MM.1S (cell line): ENCODE measurements around the gene HDAC9.

ENCODE experiments used
- DNase-seq: peaks from one replicate; pipeline ENCODE4 v3.0.0-alpha.2; 2015
- H2AFZ ChIP-seq: fragments of 300-600 bp; sonication (generic); 2 replicates; pipeline ENCODE4 v1.6.0; 2016; ENCODE audit warnings: antibody characterized with exemption, low read length
- H3F3A ChIP-seq: fragments of 300-600 bp; sonication (generic); 2 replicates; pipeline ENCODE4 v1.6.1; 2016; ENCODE audit warnings: mild to moderate bottlenecking, antibody characterized with exemption, low read length, moderate library complexity, mixed read lengths; ENCODE audit not compliant: insufficient read depth
- H3K27ac ChIP-seq: fragments of 300-600 bp; sonication (generic); 2 replicates; pipeline ENCODE4 v1.5.1; 2016; ENCODE audit warnings: mild to moderate bottlenecking, low read length
- H3K27me3 ChIP-seq: fragments of 300-600 bp; sonication (generic); replicated peaks from 2 replicates; pipeline ENCODE4 v1.6.0; 2016; ENCODE audit warnings: low read length; ENCODE audit not compliant: insufficient read depth
- H3K36me3 ChIP-seq: fragments of 300-600 bp; sonication (generic); replicated peaks from 2 replicates; pipeline ENCODE4 v1.6.1; 2016; ENCODE audit warnings: mild to moderate bottlenecking, low read length, mixed read lengths; ENCODE audit not compliant: insufficient read depth
- H3K4me1 ChIP-seq: fragments of 300-600 bp; sonication (generic); 2 replicates; pipeline ENCODE4 v1.6.1; 2016; ENCODE audit warnings: low read length, mixed read lengths
- H3K4me2 ChIP-seq: fragments of 300-600 bp; sonication (generic); 2 replicates; pipeline ENCODE4 v1.6.0; 2016; ENCODE audit warnings: low read depth, low read length
- H3K4me3 ChIP-seq: fragments of 300-600 bp; sonication (generic); 2 replicates; pipeline ENCODE4 v1.5.1; 2016; ENCODE audit warnings: low read length, mixed read lengths
- H3K79me2 ChIP-seq: fragments of 300-600 bp; sonication (generic); 2 replicates; pipeline ENCODE4 v1.6.1; 2016; ENCODE audit warnings: mixed run types, low read length, mixed read lengths
- H3K9ac ChIP-seq: fragments of 300-600 bp; sonication (generic); 2 replicates; pipeline ENCODE4 v1.6.1; 2016; ENCODE audit warnings: low read length, mixed read lengths
- H3K9me2 ChIP-seq: fragments of 300-600 bp; sonication (generic); replicated peaks from 2 replicates; pipeline ENCODE4 v1.6.1; 2016; ENCODE audit warnings: mild to moderate bottlenecking, low read length, mixed read lengths; ENCODE audit not compliant: insufficient read depth
- H3K9me3 ChIP-seq: fragments of 300-600 bp; sonication (generic); replicated peaks from 2 replicates; pipeline ENCODE4 v1.6.1; 2016; ENCODE audit warnings: mild to moderate bottlenecking, low read length, mixed read lengths; ENCODE audit not compliant: insufficient read depth
- H4K20me1 ChIP-seq: fragments of 300-600 bp; sonication (generic); 2 replicates; pipeline ENCODE4 v1.6.1; 2016; ENCODE audit warnings: mild to moderate bottlenecking, low read length, moderate library complexity, mixed read lengths; ENCODE audit not compliant: insufficient read depth
- CTCF ChIP-seq: fragments of 300-600 bp; sonication (generic); IDR thresholded peaks from 2 replicates; pipeline ENCODE4 v1.5.1; 2016; ENCODE audit warnings: antibody characterized with exemption, low read length, mixed read lengths
- EZH2 ChIP-seq: fragments of 300-600 bp; sonication (generic); optimal IDR thresholded peaks from 2 replicates; pipeline ENCODE3; 2017; ENCODE audit warnings: low read depth, mild to moderate bottlenecking, antibody characterized with exemption, low read length, mixed read lengths
- EZH2phosphoT487 ChIP-seq: fragments of 300-600 bp; sonication (generic); IDR thresholded peaks from 2 replicates; pipeline ENCODE4 v1.6.1; 2018; ENCODE audit warnings: antibody characterized with exemption, low read length

HDAC9 gene

GRCh38 chr7:18958627-18959026, 463.1 kb downstream of the HDAC9 start:
- H4K20me1 ChIP-seq = no peaks in the 10 kb centered on the region

GRCh38 chr7:18960725-18961124, 465.2 kb downstream of the HDAC9 start:
- Histone ChIP-seq H3K9me3 (no peaks in the 10 kb centered on the region; the same call in 1 of the 2 replicates), H3K9me2 (no peaks in the 10 kb centered on the region), H2AFZ (no peak overlapping the region), H4K20me1 (no peaks in the 10 kb centered on the region), H3K4me1 (no peaks in the 10 kb centered on the region), H3F3A (no peaks in the 10 kb centered on the region), H3K79me2 (no peaks in the 10 kb centered on the region), H3K27me3 (no peaks in the 10 kb centered on the region), H3K27ac (no peak overlapping the region), H3K4me3 (no peak overlapping the region), H3K4me2 (no peak overlapping the region), H3K36me3 (no peaks in the 10 kb centered on the region), H3K9ac (no peak overlapping the region)
- TF ChIP-seq CTCF (no peak), EZH2 (no peak), EZH2phosphoT487 (no peak)
- DNase-seq = no peak

More at GRCh38 chr7:18958627-18959026, 463.1 kb downstream of the HDAC9 start:
- Histone ChIP-seq H2AFZ (no peak overlapping the region), H3F3A (no peaks in the 10 kb centered on the region), H3K27ac (no peak overlapping the region), H3K9me2 (no peaks in the 10 kb centered on the region), H3K4me1 (no peaks in the 10 kb centered on the region), H3K4me3 (no peak overlapping the region), H3K27me3 (no peaks in the 10 kb centered on the region), H3K36me3 (no peaks in the 10 kb centered on the region), H3K9me3 (no peaks in the 10 kb centered on the region), H3K4me2 (no peak overlapping the region), H3K9ac (no peak overlapping the region), H3K79me2 (no peaks in the 10 kb centered on the region)
- no peak for DNase-seq
- TF ChIP-seq CTCF = no peak
- TF ChIP-seq EZH2phosphoT487 = no peak
- TF ChIP-seq EZH2 = no peak

- no peaks in the 10 kb centered on the region for H3K36me3 ChIP-seq
- H3F3A ChIP-seq = no peaks in the 10 kb centered on the region
- no peak overlapping the region for H2AFZ ChIP-seq
- no peak for DNase-seq
- no peak for TF ChIP-seq EZH2phosphoT487
- TF ChIP-seq EZH2 = no peak
- no peak for TF ChIP-seq CTCF
- no peaks in the 10 kb centered on the region; the same call in 1 of the 2 replicates for H3K9me3 ChIP-seq
- H4K20me1 ChIP-seq = no peaks in the 10 kb centered on the region
- H3K27me3 ChIP-seq = no peaks in the 10 kb centered on the region
- H3K9ac ChIP-seq = no peak overlapping the region
- no peaks in the 10 kb centered on the region for H3K79me2 ChIP-seq
- H3K4me1 ChIP-seq = no peaks in the 10 kb centered on the region
- no peak overlapping the region for H3K27ac ChIP-seq
- H3K4me2 ChIP-seq = no peak overlapping the region
- no peaks in the 10 kb centered on the region for H3K9me2 ChIP-seq
- H3K4me3 ChIP-seq = no peak overlapping the region
These were observed 466.5 kb downstream of the HDAC9 start for GRCh38 chr7:18962031-18962430.
